HL-60 (cell line): ENCODE data around the gene GMDS.

Experiments used
- DNase-seq, 2 experiments: peaks; one replicate each; pipeline ENCODE4 v3.0.0-alpha.2; 2010 to 2020; ENCODE audit warnings: low read depth in 1 of 2, low spot score in 1 of 2
- H3K27ac ChIP-seq: fragments of 250-450 bp; sonication (Bioruptor Pico); replicated peaks from 2 replicates; pipeline ENCODE4 v1.5.1; 2020; ENCODE audit warnings: mild to moderate bottlenecking, moderate library complexity
- H3K27me3 ChIP-seq: fragments of 250-450 bp; sonication (Bioruptor Pico); 2 replicates; pipeline ENCODE4 v1.5.1; 2021; ENCODE audit warnings: mild to moderate bottlenecking, moderate library complexity; ENCODE audit not compliant: insufficient read depth, poor library complexity, severe bottlenecking
- H3K4me3 ChIP-seq: replicated peaks from 2 replicates; pipeline ENCODE4 v1.5.1; 2011; ENCODE audit warnings: mild to moderate bottlenecking, control low read depth, low read length; ENCODE audit not compliant: insufficient read depth
- CTCF ChIP-seq: IDR thresholded peaks from one replicate; pipeline ENCODE4 v1.5.1; 2011; ENCODE audit warnings: low read length, control low read depth, inconsistent platforms; ENCODE audit not compliant: insufficient read depth
- GABPA ChIP-seq: IDR thresholded peaks from 2 replicates; pipeline ENCODE4 v1.6.1; 2012; ENCODE audit warnings: low read depth
- POLR2AphosphoS5 ChIP-seq: IDR thresholded peaks from 2 replicates; pipeline ENCODE4 v1.6.1; 2012; ENCODE audit warnings: low read depth
- REST ChIP-seq: IDR thresholded peaks from 2 replicates; pipeline ENCODE4 v1.6.1; 2012; ENCODE audit warnings: low read depth; ENCODE audit not compliant: insufficient replicate concordance
- SPI1 ChIP-seq: IDR thresholded peaks from 2 replicates; pipeline ENCODE4 v1.6.1; 2012; ENCODE audit warnings: low read depth, mild to moderate bottlenecking, borderline replicate concordance

GMDS gene

GRCh38 chr6:1587546-1587945, 657.9 kb downstream of the GMDS start:
- TF ChIP-seq CTCF (no peak), SPI1 (no peak), GABPA (no peak), POLR2AphosphoS5 (no peak), REST (no peak)
- H3K27ac ChIP-seq = no peak overlapping the region
- H3K27me3 ChIP-seq = peaks cover 6% of the 10 kb centered on the region
- DNase-seq = no peak
- no peak overlapping the region for H3K4me3 ChIP-seq

GRCh38 chr6:1586861-1587450, 658.4 kb downstream of the GMDS start:
- Histone ChIP-seq H3K27ac (no peak overlapping the region), H3K4me3 (no peak overlapping the region), H3K27me3 (peaks cover 6% of the 10 kb centered on the region)
- no peak for DNase-seq
- TF ChIP-seq GABPA = no peak
- TF ChIP-seq POLR2AphosphoS5 = no peak
- no peak for TF ChIP-seq REST
- TF ChIP-seq CTCF = no peak
- no peak for TF ChIP-seq SPI1

- H3K4me3 ChIP-seq = no peak overlapping the region
- H3K27me3 ChIP-seq = peaks cover 6% of the 10 kb centered on the region
- DNase-seq = no peak
- H3K27ac ChIP-seq = no peak overlapping the region
- TF ChIP-seq CTCF = no peak
- no peak for TF ChIP-seq SPI1
- TF ChIP-seq GABPA = no peak
- no peak for TF ChIP-seq POLR2AphosphoS5
- TF ChIP-seq REST = no peak
Observed at GRCh38 chr6:1586256-1586655, 659.1 kb downstream of the GMDS start.
